SK-N-SH (cell line): ENCODE measurements around the gene TBC1D1. TPM values are rescaled to one million over a fixed set of nuclear protein-coding genes. Genes with fewer than 3 reads are reported as not detected.
A peak's percentile ranks its signal among the peaks of the same experiment; 100 is the strongest.

Experiments
- CTCF ChIA-PET: fragments of 300-600, 350-600 bp; formaldehyde crosslinking; extraction: SDS; loops from one replicate; lab custom pipeline; 2021; lab: Yijun Ruan, JAX
- POLR2A ChIA-PET: fragments of 350-600 bp; sonication (Branson Sonifier 250); formaldehyde crosslinking; extraction: SDS; loops from one replicate; lab custom pipeline; 2020; ENCODE audit warnings: antibody characterized with exemption, inconsistent platforms; lab: Yijun Ruan, JAX
- DNase-seq: peaks from one replicate; pipeline ENCODE4 v3.0.0; 2012
- H2AFZ ChIP-seq: fragments of 200-600 bp; sonication (generic); 2 replicates; pipeline ENCODE4 v1.8.1; 2016; ENCODE audit warnings: antibody characterized with exemption, mild to moderate bottlenecking, low read depth
- H3F3A ChIP-seq: fragments of 200-600 bp; sonication (generic); replicated peaks from 2 replicates; pipeline ENCODE3; 2016; ENCODE audit warnings: antibody characterized with exemption, mild to moderate bottlenecking; ENCODE audit not compliant: insufficient read depth
- H3K27ac ChIP-seq, 2 experiments: fragments of 200-500 bp in 1 of 2; fragments of 200-600 bp in 1 of 2; sonication (Bioruptor generic) in 1 of 2; sonication (generic), shearing (Covaris generic) in 1 of 2; 2 replicates each; pipeline versions ENCODE4 v1.5.1 to v1.6.1; 2014 to 2016; ENCODE audit warnings: low read depth in 2 of 2, inconsistent platforms in 1 of 2, low read length in 1 of 2, mild to moderate bottlenecking in 1 of 2, mixed read lengths in 1 of 2
- H3K27me3 ChIP-seq: fragments of 200-600 bp; sonication (generic), shearing (Covaris generic); 2 replicates; pipeline ENCODE4 v1.6.1; 2016; ENCODE audit warnings: mixed run types; ENCODE audit not compliant: insufficient read depth
- H3K36me3 ChIP-seq, 2 experiments: fragments of 200-500 bp in 1 of 2; fragments of 200-600 bp in 1 of 2; sonication (Bioruptor generic) in 1 of 2; sonication (generic) in 1 of 2; replicated peaks in 1 of 2; 2 replicates each; pipeline versions ENCODE3 to v1.5.1; 2014 to 2016; ENCODE audit warnings: low read length in 1 of 2, mild to moderate bottlenecking in 1 of 2; ENCODE audit not compliant: insufficient read depth in 2 of 2, control insufficient read depth in 1 of 2
- H3K4me1 ChIP-seq, 2 experiments: fragments of 200-500 bp in 1 of 2; fragments of 200-600 bp in 1 of 2; sonication (Bioruptor generic) in 1 of 2; sonication (generic), shearing (Covaris generic) in 1 of 2; 2 replicates each; pipeline versions ENCODE4 v1.5.1 to v1.6.1; 2014 to 2016; ENCODE audit warnings: low read depth in 1 of 2, low read length in 1 of 2, mixed run types in 1 of 2; ENCODE audit not compliant: insufficient read depth in 2 of 2, control insufficient read depth in 1 of 2
- H3K4me2 ChIP-seq: fragments of 200-600 bp; sonication (generic), shearing (Covaris generic); 2 replicates; pipeline ENCODE4 v1.6.1; 2017; ENCODE audit warnings: mixed run types
- H3K4me3 ChIP-seq, 2 experiments: fragments of 200-500 bp in 1 of 2; fragments of 200-600 bp in 1 of 2; sonication (Bioruptor generic) in 1 of 2; sonication (generic), shearing (Covaris generic) in 1 of 2; 2 replicates each; pipeline versions ENCODE4 v1.5.1 to v1.8.1; 2014 to 2016; ENCODE audit warnings: low read depth in 2 of 2, inconsistent platforms in 1 of 2, low read length in 1 of 2, mild to moderate bottlenecking in 1 of 2, mixed read lengths in 1 of 2, moderate library complexity in 1 of 2
- H3K79me2 ChIP-seq: fragments of 200-600 bp; sonication (generic); 2 replicates; pipeline ENCODE4 v1.8.1; 2017; ENCODE audit warnings: mild to moderate bottlenecking; ENCODE audit not compliant: insufficient read depth
- H3K9ac ChIP-seq: fragments of 200-600 bp; sonication (generic); 2 replicates; pipeline ENCODE4 v1.6.1; 2017; ENCODE audit warnings: mixed run types
- H3K9me2 ChIP-seq: fragments of 200-600 bp; sonication (generic); 2 replicates; pipeline ENCODE4 v1.6.1; 2017; ENCODE audit warnings: mixed run types
- H3K9me3 ChIP-seq: fragments of 200-600 bp; sonication (generic); 2 replicates; pipeline ENCODE4 v1.6.1; 2017; ENCODE audit warnings: mixed run types, mild to moderate bottlenecking, moderate library complexity
- H4K20me1 ChIP-seq: fragments of 200-600 bp; sonication (generic); 2 replicates; pipeline ENCODE4 v1.6.1; 2017; ENCODE audit warnings: mild to moderate bottlenecking, mixed run types; ENCODE audit not compliant: insufficient read depth
- EP300 ChIP-seq, 2 experiments: IDR thresholded peaks; 2 replicates each; pipeline versions ENCODE4 v1.4.0 to v1.6.1; 2012; ENCODE audit warnings: borderline replicate concordance in 1 of 2, low read depth in 1 of 2, low read length in 1 of 2
- FOSL2 ChIP-seq: IDR thresholded peaks from 2 replicates; pipeline ENCODE4 v1.4.0; 2012; ENCODE audit warnings: low read depth, mild to moderate bottlenecking, moderate library complexity, borderline replicate concordance
- FOXM1 ChIP-seq: IDR thresholded peaks from 2 replicates; pipeline ENCODE4 v1.4.0; 2012; ENCODE audit warnings: low read depth, mild to moderate bottlenecking
- POLR2AphosphoS5 ChIP-seq: IDR thresholded peaks from 2 replicates; pipeline ENCODE4 v1.6.1; 2012; ENCODE audit warnings: low read depth, low read length
- SIN3A ChIP-seq: IDR thresholded peaks from 2 replicates; pipeline ENCODE4 v1.6.1; 2012; ENCODE audit warnings: low read depth, mild to moderate bottlenecking, low read length, moderate library complexity, borderline replicate concordance
- SMC3 ChIP-seq: IDR thresholded peaks from 2 replicates; pipeline ENCODE4 v1.6.1; 2012; ENCODE audit warnings: low read depth, low read length, improper control_type of control experiment
- TAF1 ChIP-seq: IDR thresholded peaks from 2 replicates; pipeline ENCODE4 v1.6.1; 2012; ENCODE audit warnings: low read depth, mild to moderate bottlenecking, low read length, moderate library complexity, borderline replicate concordance
- TCF12 ChIP-seq: IDR thresholded peaks from 2 replicates; pipeline ENCODE4 v1.4.0; 2012
- TEAD4 ChIP-seq: IDR thresholded peaks from 2 replicates; pipeline ENCODE4 v1.4.0; 2012; ENCODE audit warnings: mild to moderate bottlenecking, borderline replicate concordance; ENCODE audit not compliant: insufficient read depth
- WGBS: methylation state at CpG from one replicate; pipeline ENCODE4 v1.1.6; 2017; ENCODE audit warnings: low lambda C conversion rate; 5-methylcytosine and 5-hydroxymethylcytosine counted together
- polyA plus RNA-seq, 3 experiments: library from polyadenylated mRNA; depleted of rRNA; stranded (reverse); fragments of >200 nt; gene quantifications; 2 replicates each; pipeline ENCODE4 v1.2.3, GENCODE V29; 2012
- TF ChIP-seq, protein P1 (sequence below): fragments of 150-350 bp; IDR thresholded peaks from 2 replicates; pipeline ENCODE4 v1.6.1; 2017; ENCODE audit warnings: antibody characterized with exemption, low read length, low read depth, borderline replicate concordance
- TF ChIP-seq, protein P2 (sequence below): IDR thresholded peaks from 2 replicates; pipeline ENCODE4 v1.4.0; 2012; ENCODE audit warnings: low read depth, borderline replicate concordance
- TF ChIP-seq, protein P3 (sequence below): IDR thresholded peaks from 2 replicates; pipeline ENCODE4; 2012
- TF ChIP-seq, protein P4 (sequence below): IDR thresholded peaks from 2 replicates; pipeline ENCODE4 v1.4.0; 2012; ENCODE audit warnings: low read depth, borderline replicate concordance
- TF ChIP-seq, protein P5 (sequence below): IDR thresholded peaks from 2 replicates; pipeline ENCODE4 v1.4.0; 2012; ENCODE audit warnings: low read depth

The TBC1D1 gene
- polyA plus RNA-seq, 1 of the 3 experiments (the other 2 are of a cell fraction): 29.8 TPM

DNA sequence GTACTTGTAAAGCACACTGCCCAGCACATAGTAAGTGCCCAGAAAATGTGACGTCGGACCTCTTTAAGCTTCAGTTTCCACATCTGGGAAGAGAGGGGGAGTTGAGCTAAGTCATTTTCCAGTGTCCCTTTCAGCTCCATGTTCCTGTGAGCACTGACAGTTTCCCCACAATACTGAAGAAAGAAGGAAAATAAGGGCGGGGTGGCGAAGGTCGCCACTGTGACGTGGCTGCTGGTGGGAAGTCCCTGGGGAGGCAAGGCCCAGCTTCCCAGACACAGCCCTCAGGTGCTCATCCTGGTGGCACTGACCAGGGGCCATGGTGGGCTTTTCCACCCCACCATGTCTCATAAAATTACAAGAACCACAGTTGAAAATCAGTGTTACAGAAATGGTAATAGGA is 191.1 kb downstream of the TBC1D1 start:
- Histone ChIP-seq H3K4me2 (peak overlapping the region; percentile 31; the same call in 1 of the 2 replicates), H3K4me3 (no peak overlapping the region), H3K9me3 (no peaks in the 10 kb centered on the region), H2AFZ (no peak overlapping the region), H3F3A (peaks cover 9% of the 10 kb centered on the region), H3K4me1 (peaks cover 0 to 19% of the 10 kb centered on the region in 2 experiments; a peak in 3 of 4 replicates), H3K9me2 (no peaks in the 10 kb centered on the region), H3K79me2 (no peaks in the 10 kb centered on the region), H3K9ac (no peak overlapping the region), H4K20me1 (no peaks in the 10 kb centered on the region), H3K27ac (no peak overlapping the region), H3K27me3 (no peaks in the 10 kb centered on the region), H3K36me3 (peaks cover 0 to 5% of the 10 kb centered on the region in 2 experiments)
- ChIA-PET CTCF (interaction anchor here (0.9 to 1.8 kb wide), 4 partner anchors 14 to 275 kb away, joined by 3 to 6 read pairs (median 3); no protein-coding TSS in a partner anchor), POLR2A (no interaction called here)
- WGBS: 97% methylated on average over 6 of the region's 6 CpGs
- DNase-seq: no peak
- TF ChIP-seq FOSL2: no peak
- TF ChIP-seq FOXM1: no peak
- no peak for TF ChIP-seq EP300 (IDR thresholded peaks at IDR 0.05; ENCODE audit: borderline replicate concordance in 1 of 2, low read depth in 1 of 2, low read length in 1 of 2)
- no peak for TF ChIP-seq TEAD4
- TF ChIP-seq, protein P1, sequence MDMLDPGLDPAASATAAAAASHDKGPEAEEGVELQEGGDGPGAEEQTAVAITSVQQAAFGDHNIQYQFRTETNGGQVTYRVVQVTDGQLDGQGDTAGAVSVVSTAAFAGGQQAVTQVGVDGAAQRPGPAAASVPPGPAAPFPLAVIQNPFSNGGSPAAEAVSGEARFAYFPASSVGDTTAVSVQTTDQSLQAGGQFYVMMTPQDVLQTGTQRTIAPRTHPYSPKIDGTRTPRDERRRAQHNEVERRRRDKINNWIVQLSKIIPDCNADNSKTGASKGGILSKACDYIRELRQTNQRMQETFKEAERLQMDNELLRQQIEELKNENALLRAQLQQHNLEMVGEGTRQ: no peak
- no peak for TF ChIP-seq TAF1
- TF ChIP-seq, protein P2, sequence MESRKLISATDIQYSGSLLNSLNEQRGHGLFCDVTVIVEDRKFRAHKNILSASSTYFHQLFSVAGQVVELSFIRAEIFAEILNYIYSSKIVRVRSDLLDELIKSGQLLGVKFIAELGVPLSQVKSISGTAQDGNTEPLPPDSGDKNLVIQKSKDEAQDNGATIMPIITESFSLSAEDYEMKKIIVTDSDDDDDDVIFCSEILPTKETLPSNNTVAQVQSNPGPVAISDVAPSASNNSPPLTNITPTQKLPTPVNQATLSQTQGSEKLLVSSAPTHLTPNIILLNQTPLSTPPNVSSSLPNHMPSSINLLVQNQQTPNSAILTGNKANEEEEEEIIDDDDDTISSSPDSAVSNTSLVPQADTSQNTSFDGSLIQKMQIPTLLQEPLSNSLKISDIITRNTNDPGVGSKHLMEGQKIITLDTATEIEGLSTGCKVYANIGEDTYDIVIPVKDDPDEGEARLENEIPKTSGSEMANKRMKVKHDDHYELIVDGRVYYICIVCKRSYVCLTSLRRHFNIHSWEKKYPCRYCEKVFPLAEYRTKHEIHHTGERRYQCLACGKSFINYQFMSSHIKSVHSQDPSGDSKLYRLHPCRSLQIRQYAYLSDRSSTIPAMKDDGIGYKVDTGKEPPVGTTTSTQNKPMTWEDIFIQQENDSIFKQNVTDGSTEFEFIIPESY: no peak
- TF ChIP-seq SMC3: no peak
- TF ChIP-seq, protein P3, sequence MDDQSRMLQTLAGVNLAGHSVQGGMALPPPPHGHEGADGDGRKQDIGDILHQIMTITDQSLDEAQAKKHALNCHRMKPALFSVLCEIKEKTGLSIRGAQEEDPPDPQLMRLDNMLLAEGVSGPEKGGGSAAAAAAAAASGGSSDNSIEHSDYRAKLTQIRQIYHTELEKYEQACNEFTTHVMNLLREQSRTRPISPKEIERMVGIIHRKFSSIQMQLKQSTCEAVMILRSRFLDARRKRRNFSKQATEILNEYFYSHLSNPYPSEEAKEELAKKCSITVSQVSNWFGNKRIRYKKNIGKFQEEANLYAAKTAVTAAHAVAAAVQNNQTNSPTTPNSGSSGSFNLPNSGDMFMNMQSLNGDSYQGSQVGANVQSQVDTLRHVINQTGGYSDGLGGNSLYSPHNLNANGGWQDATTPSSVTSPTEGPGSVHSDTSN: no peak
- TF ChIP-seq SIN3A: no peak
- TF ChIP-seq, protein P4, sequence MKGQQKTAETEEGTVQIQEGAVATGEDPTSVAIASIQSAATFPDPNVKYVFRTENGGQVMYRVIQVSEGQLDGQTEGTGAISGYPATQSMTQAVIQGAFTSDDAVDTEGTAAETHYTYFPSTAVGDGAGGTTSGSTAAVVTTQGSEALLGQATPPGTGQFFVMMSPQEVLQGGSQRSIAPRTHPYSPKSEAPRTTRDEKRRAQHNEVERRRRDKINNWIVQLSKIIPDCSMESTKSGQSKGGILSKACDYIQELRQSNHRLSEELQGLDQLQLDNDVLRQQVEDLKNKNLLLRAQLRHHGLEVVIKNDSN: no peak
- TF ChIP-seq TCF12: no peak
- TF ChIP-seq POLR2AphosphoS5: no peak
- TF ChIP-seq, protein P5, sequence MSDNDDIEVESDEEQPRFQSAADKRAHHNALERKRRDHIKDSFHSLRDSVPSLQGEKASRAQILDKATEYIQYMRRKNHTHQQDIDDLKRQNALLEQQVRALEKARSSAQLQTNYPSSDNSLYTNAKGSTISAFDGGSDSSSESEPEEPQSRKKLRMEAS: no peak
